ENCODE data around the gene IL9R. TPM values are rescaled to one million over a fixed set of nuclear protein-coding genes. Genes with fewer than 3 reads are reported as not detected.

Gene IL9R
- total RNA-seq, 2 donors from 2014 or later, result 0.14 TPM; not detected in 1

- no peaks in the 10 kb centered on the region for H3K27me3 ChIP-seq (replicated peaks; ENCODE audit: insufficient read depth)
- DNase-seq (ENCODE audit: low spot score), result no peak
- no peaks in the 10 kb centered on the region for H3K4me1 ChIP-seq (ENCODE audit: control insufficient read depth in 1 of 2, low read depth in 2 of 2)
- no peak for TF ChIP-seq CTCF (IDR thresholded peaks at IDR 0.05)
- H3K4me3 ChIP-seq, result no peak overlapping the region
- no peak for ATAC-seq (ENCODE audit: insufficient number of reproducible peaks, low FRiP score, low read depth)
- H3K27ac ChIP-seq, result no peak overlapping the region
- H3K9me3 ChIP-seq, result no peaks in the 10 kb centered on the region
- no peaks in the 10 kb centered on the region for H3K36me3 ChIP-seq
Measured at GRCh38 chrX:155956099-155956498, 41.4 kb upstream of the IL9R start.

- H3K27ac ChIP-seq, result no peak overlapping the region
- H3K4me1 ChIP-seq (ENCODE audit: control insufficient read depth in 1 of 2, low read depth in 2 of 2), result no peaks in the 10 kb centered on the region
- H3K9me3 ChIP-seq, result no peaks in the 10 kb centered on the region
- ATAC-seq (ENCODE audit: insufficient number of reproducible peaks, low FRiP score, low read depth), result no peak
- no peak overlapping the region for H3K4me3 ChIP-seq
- DNase-seq (ENCODE audit: low spot score), result no peak
- TF ChIP-seq CTCF (IDR thresholded peaks at IDR 0.05), result no peak
- no peaks in the 10 kb centered on the region for H3K27me3 ChIP-seq (replicated peaks; ENCODE audit: insufficient read depth)
- no peaks in the 10 kb centered on the region for H3K36me3 ChIP-seq
Measured at GRCh38 chrX:155956649-155957048, 40.8 kb upstream of the IL9R start.

GRCh38 chrX:155957843-155958242, 39.7 kb upstream of the IL9R start:
- Histone ChIP-seq H3K27me3 (replicated peaks; ENCODE audit: insufficient read depth) (no peaks in the 10 kb centered on the region), H3K27ac (no peak overlapping the region), H3K9me3 (no peaks in the 10 kb centered on the region), H3K4me1 (ENCODE audit: control insufficient read depth in 1 of 2, low read depth in 2 of 2) (no peaks in the 10 kb centered on the region), H3K4me3 (no peak overlapping the region), H3K36me3 (no peaks in the 10 kb centered on the region)
- TF ChIP-seq CTCF (IDR thresholded peaks at IDR 0.05), result no peak
- DNase-seq (ENCODE audit: low spot score) (no peak), ATAC-seq (ENCODE audit: insufficient number of reproducible peaks, low FRiP score, low read depth) (no peak)

GRCh38 chrX:155959018-155959587, 38.4 kb upstream of the IL9R start:
- no peaks in the 10 kb centered on the region for H3K36me3 ChIP-seq
- no peak overlapping the region for H3K4me3 ChIP-seq
- no peak for TF ChIP-seq CTCF (IDR thresholded peaks at IDR 0.05)
- H3K9me3 ChIP-seq, result no peaks in the 10 kb centered on the region
- H3K27ac ChIP-seq, result no peak overlapping the region
- no peaks in the 10 kb centered on the region for H3K27me3 ChIP-seq (replicated peaks; ENCODE audit: insufficient read depth)
- H3K4me1 ChIP-seq (ENCODE audit: control insufficient read depth in 1 of 2, low read depth in 2 of 2), result no peaks in the 10 kb centered on the region
- no peak for DNase-seq (ENCODE audit: low spot score)
- ATAC-seq (ENCODE audit: insufficient number of reproducible peaks, low FRiP score, low read depth), result no peak

- Histone ChIP-seq H3K36me3 (no peaks in the 10 kb centered on the region), H3K4me1 (ENCODE audit: control insufficient read depth in 1 of 2, low read depth in 2 of 2) (no peaks in the 10 kb centered on the region), H3K27me3 (replicated peaks; ENCODE audit: insufficient read depth) (no peaks in the 10 kb centered on the region), H3K9me3 (no peaks in the 10 kb centered on the region), H3K27ac (no peak overlapping the region), H3K4me3 (no peak overlapping the region)
- no peak for TF ChIP-seq CTCF (IDR thresholded peaks at IDR 0.05)
- ATAC-seq (ENCODE audit: insufficient number of reproducible peaks, low FRiP score, low read depth), result no peak
- DNase-seq (ENCODE audit: low spot score), result no peak
Measured at GRCh38 chrX:155962906-155963305, 34.6 kb upstream of the IL9R start.

All from thoracic aorta (tissue), 2 donors.